ENCODE measurements around the gene KIF18A.
"Not testable (repeated sequence)": the region's sequence is repeated elsewhere in the genome, so short reads cannot be mapped to it uniquely, and the experiment has no call there.

The KIF18A gene

DNA sequence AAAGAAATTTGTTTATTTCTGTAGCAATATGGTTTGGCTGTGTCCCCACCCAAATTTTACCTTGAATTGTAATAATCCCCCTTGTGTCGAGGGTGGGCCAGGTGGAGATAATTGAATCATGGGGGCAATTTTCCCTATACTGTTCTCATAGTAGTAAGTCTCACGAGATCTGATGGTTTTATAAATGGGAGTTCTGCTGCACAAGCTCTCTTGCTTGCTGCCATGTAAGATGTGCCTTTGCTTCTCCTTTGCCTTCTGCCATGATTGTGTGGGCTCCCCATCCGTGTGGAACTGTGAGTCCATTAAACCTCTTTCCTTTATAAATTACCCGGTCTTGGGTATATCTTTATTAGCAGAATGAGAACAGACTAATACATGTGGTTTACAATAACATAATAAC lies 28.2 kb upstream of the KIF18A start:
- not testable (repeated sequence) for H3K9ac ChIP-seq (ENCODE audit: low read length); H3K27me3 ChIP-seq (ENCODE audit: control insufficient read depth, insufficient read depth, low read length); H3K4me3 ChIP-seq (ENCODE audit: low read depth, low read length); H3K27ac ChIP-seq (ENCODE audit: low read depth, low read length)
- Histone ChIP-seq H3K9me3 (ENCODE audit: control insufficient read depth, insufficient read depth, low read depth, low read length) (peaks cover 63% of the 10 kb centered on the region), H3K4me1 (ENCODE audit: control insufficient read depth, insufficient read depth, low read length) (peaks cover 15% of the 10 kb centered on the region), H3K36me3 (ENCODE audit: control insufficient read depth, insufficient read depth, low read length) (peaks cover 36% of the 10 kb centered on the region)

DNA sequence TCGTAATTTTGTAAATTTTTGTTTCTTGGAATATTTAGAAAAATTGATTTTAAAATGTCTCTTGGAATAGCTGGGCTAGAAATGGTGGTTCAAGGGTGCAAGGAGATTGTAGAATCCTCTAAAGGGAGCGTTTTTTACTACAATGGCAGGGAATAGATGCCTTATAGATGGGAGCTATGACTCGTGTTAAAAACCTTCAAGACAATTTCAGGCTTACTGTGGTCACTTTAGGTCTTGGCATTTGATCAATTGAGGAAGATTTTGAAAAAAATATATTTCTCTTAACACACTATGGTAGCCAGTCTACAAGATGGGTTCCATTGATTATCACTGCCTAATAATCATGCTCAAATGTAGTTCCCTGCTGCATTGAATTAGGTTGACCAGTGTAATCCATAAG lies 25.2 kb upstream of the KIF18A start:
- Histone ChIP-seq H3K27ac (ENCODE audit: low read depth, low read length) (no peak overlapping the region), H3K4me1 (ENCODE audit: control insufficient read depth, insufficient read depth, low read length) (no peaks in the 10 kb centered on the region; the same call in 1 of the 2 replicates), H3K4me3 (ENCODE audit: low read depth, low read length) (no peak overlapping the region), H3K9me3 (ENCODE audit: control insufficient read depth, insufficient read depth, low read depth, low read length) (peaks cover 35% of the 10 kb centered on the region), H3K9ac (ENCODE audit: low read length) (no peak overlapping the region), H3K36me3 (ENCODE audit: control insufficient read depth, insufficient read depth, low read length) (peaks cover 29% of the 10 kb centered on the region), H3K27me3 (ENCODE audit: control insufficient read depth, insufficient read depth, low read length) (no peaks in the 10 kb centered on the region)

GRCh38 chr11:28132548-28132947 lies 24.6 kb upstream of the KIF18A start:
- no peak overlapping the region for H3K4me3 ChIP-seq (ENCODE audit: low read depth, low read length)
- H3K36me3 ChIP-seq (ENCODE audit: control insufficient read depth, insufficient read depth, low read length) = peaks cover 27% of the 10 kb centered on the region
- H3K9me3 ChIP-seq (ENCODE audit: control insufficient read depth, insufficient read depth, low read depth, low read length) = peaks cover 29% of the 10 kb centered on the region
- no peaks in the 10 kb centered on the region; the same call in 1 of the 2 replicates for H3K4me1 ChIP-seq (ENCODE audit: control insufficient read depth, insufficient read depth, low read length)
- no peaks in the 10 kb centered on the region for H3K27me3 ChIP-seq (ENCODE audit: control insufficient read depth, insufficient read depth, low read length)
- no peak overlapping the region for H3K27ac ChIP-seq (ENCODE audit: low read depth, low read length)
- no peak overlapping the region for H3K9ac ChIP-seq (ENCODE audit: low read length)

DNA sequence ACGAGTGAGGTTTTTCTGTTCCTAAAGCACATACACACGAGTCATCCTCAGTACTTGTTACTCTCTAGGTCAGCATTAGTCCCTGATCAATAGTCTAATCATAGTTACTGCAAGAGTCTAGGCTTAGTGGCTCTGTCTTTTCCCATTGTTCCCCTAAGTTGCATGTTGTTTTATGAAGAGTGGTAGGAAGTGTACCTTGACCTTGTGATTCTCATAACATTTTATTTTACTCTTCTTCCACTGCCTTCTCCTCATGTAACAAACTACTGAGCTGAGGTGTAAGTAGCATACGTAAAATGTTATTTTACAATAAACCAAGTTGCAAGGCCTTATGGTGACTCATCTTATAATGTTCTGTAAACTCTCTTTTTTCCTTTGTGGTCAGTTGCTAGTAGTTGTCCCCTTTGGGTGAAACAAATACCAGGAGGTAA lies 15.2 kb upstream of the KIF18A start:
- Histone ChIP-seq H3K9me3 (ENCODE audit: control insufficient read depth, insufficient read depth, low read depth, low read length) (no peaks in the 10 kb centered on the region), H3K4me1 (ENCODE audit: control insufficient read depth, insufficient read depth, low read length) (no peaks in the 10 kb centered on the region; the same call in 1 of the 2 replicates), H3K27me3 (ENCODE audit: control insufficient read depth, insufficient read depth, low read length) (no peaks in the 10 kb centered on the region), H3K27ac (ENCODE audit: low read depth, low read length) (no peak overlapping the region), H3K36me3 (ENCODE audit: control insufficient read depth, insufficient read depth, low read length) (peaks cover 5% of the 10 kb centered on the region; the same call in 1 of the 2 replicates), H3K9ac (ENCODE audit: low read length) (no peak overlapping the region), H3K4me3 (ENCODE audit: low read depth, low read length) (no peak overlapping the region)

- Histone ChIP-seq H3K36me3 (ENCODE audit: control insufficient read depth, insufficient read depth, low read length) (peaks cover 14% of the 10 kb centered on the region), H3K27ac (ENCODE audit: low read depth, low read length) (no peak overlapping the region), H3K9me3 (ENCODE audit: control insufficient read depth, insufficient read depth, low read depth, low read length) (no peaks in the 10 kb centered on the region), H3K4me3 (ENCODE audit: low read depth, low read length) (no peak overlapping the region), H3K27me3 (ENCODE audit: control insufficient read depth, insufficient read depth, low read length) (no peaks in the 10 kb centered on the region), H3K4me1 (ENCODE audit: control insufficient read depth, insufficient read depth, low read length) (no peaks in the 10 kb centered on the region), H3K9ac (ENCODE audit: low read length) (no peak overlapping the region)
These were observed 9.8 kb upstream of the KIF18A start for GRCh38 chr11:28117712-28118111.

GRCh38 chr11:28114731-28115130 lies 6.8 kb upstream of the KIF18A start:
- Histone ChIP-seq H3K27me3 (ENCODE audit: control insufficient read depth, insufficient read depth, low read length) (no peaks in the 10 kb centered on the region), H3K27ac (ENCODE audit: low read depth, low read length) (no peak overlapping the region), H3K9ac (ENCODE audit: low read length) (no peak overlapping the region), H3K4me3 (ENCODE audit: low read depth, low read length) (no peak overlapping the region), H3K9me3 (ENCODE audit: control insufficient read depth, insufficient read depth, low read depth, low read length) (no peaks in the 10 kb centered on the region), H3K4me1 (ENCODE audit: control insufficient read depth, insufficient read depth, low read length) (peaks cover 2% of the 10 kb centered on the region; the same call in 1 of the 2 replicates), H3K36me3 (ENCODE audit: control insufficient read depth, insufficient read depth, low read length) (peaks cover 14% of the 10 kb centered on the region)

DNA sequence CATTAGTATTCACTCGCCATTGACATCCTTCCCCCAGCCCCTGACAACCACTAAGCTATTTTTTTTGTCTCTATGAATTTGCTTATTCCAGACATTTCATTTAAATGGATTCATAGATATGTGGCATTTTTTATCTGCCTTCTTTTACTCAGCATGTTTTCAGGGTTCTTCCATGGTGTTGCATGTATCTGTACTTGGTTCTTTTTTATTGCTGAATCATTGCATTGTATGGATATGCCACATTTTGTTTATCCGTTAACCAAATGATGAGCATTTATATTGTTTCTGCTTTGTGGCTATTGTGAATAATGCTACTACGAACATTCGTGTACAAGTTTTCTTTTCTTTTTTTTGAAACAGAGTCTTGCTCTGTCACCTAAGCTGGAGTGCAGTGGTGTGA lies 6.2 kb upstream of the KIF18A start:
- Histone ChIP-seq H3K36me3 (ENCODE audit: control insufficient read depth, insufficient read depth, low read length) (peaks cover 14% of the 10 kb centered on the region), H3K27ac (ENCODE audit: low read depth, low read length) (no peak overlapping the region), H3K27me3 (ENCODE audit: control insufficient read depth, insufficient read depth, low read length) (no peaks in the 10 kb centered on the region), H3K9ac (ENCODE audit: low read length) (no peak overlapping the region), H3K4me3 (ENCODE audit: low read depth, low read length) (no peak overlapping the region), H3K4me1 (ENCODE audit: control insufficient read depth, insufficient read depth, low read length) (peaks cover 4% of the 10 kb centered on the region; the same call in 1 of the 2 replicates), H3K9me3 (ENCODE audit: control insufficient read depth, insufficient read depth, low read depth, low read length) (no peaks in the 10 kb centered on the region)

GRCh38 chr11:28110821-28111200 lies 2.9 kb upstream of the KIF18A start:
- peak overlapping the region; percentile 92 for H3K4me3 ChIP-seq (ENCODE audit: low read depth, low read length)
- H3K9me3 ChIP-seq (ENCODE audit: control insufficient read depth, insufficient read depth, low read depth, low read length) = no peaks in the 10 kb centered on the region
- H3K4me1 ChIP-seq (ENCODE audit: control insufficient read depth, insufficient read depth, low read length) = peaks cover 7% of the 10 kb centered on the region; the same call in 1 of the 2 replicates
- peak overlapping the region; percentile 89 for H3K9ac ChIP-seq (ENCODE audit: low read length)
- peak overlapping the region; percentile 69; the same call in 1 of the 2 replicates for H3K27ac ChIP-seq (ENCODE audit: low read depth, low read length)
- H3K36me3 ChIP-seq (ENCODE audit: control insufficient read depth, insufficient read depth, low read length) = peaks cover 12% of the 10 kb centered on the region
- no peaks in the 10 kb centered on the region for H3K27me3 ChIP-seq (ENCODE audit: control insufficient read depth, insufficient read depth, low read length)

GRCh38 chr11:28110108-28110820 lies 2.3 kb upstream of the KIF18A start:
- Histone ChIP-seq H3K27me3 (ENCODE audit: control insufficient read depth, insufficient read depth, low read length) (no peaks in the 10 kb centered on the region), H3K36me3 (ENCODE audit: control insufficient read depth, insufficient read depth, low read length) (peaks cover 9% of the 10 kb centered on the region), H3K4me1 (ENCODE audit: control insufficient read depth, insufficient read depth, low read length) (peaks cover 7% of the 10 kb centered on the region; the same call in 1 of the 2 replicates), H3K27ac (ENCODE audit: low read depth, low read length) (peak overlapping the region; percentile 69), H3K9ac (ENCODE audit: low read length) (peak overlapping the region; percentile 89), H3K9me3 (ENCODE audit: control insufficient read depth, insufficient read depth, low read depth, low read length) (no peaks in the 10 kb centered on the region), H3K4me3 (ENCODE audit: low read depth, low read length) (peak overlapping the region; percentile 92)

DNA sequence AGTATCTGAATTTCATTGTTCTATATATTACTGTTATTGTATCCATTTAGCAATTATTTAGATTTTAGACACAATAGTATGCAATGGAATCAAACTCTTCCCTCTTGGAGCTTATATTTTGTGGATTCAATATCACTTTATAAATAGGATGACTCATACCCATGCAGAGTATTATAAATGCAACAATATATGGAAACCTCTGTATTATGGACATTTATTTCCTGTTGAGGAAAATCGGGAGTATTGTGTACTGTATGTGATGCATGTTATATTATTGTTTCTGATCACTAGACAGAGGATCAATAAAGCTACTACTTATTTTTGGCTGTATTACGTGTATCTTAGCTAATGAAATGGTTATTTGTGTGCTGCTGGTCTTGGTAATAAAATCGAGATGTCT lies 1.0 kb upstream of the KIF18A start:
- H3K27me3 ChIP-seq (ENCODE audit: control insufficient read depth, insufficient read depth, low read length) = no peaks in the 10 kb centered on the region
- H3K9me3 ChIP-seq (ENCODE audit: control insufficient read depth, insufficient read depth, low read depth, low read length) = no peaks in the 10 kb centered on the region
- H3K9ac ChIP-seq (ENCODE audit: low read length) = no peak overlapping the region
- peaks cover 10% of the 10 kb centered on the region for H3K4me1 ChIP-seq (ENCODE audit: control insufficient read depth, insufficient read depth, low read length)
- peaks cover 2% of the 10 kb centered on the region for H3K36me3 ChIP-seq (ENCODE audit: control insufficient read depth, insufficient read depth, low read length)
- peak overlapping the region; percentile 29; the same call in 1 of the 2 replicates for H3K27ac ChIP-seq (ENCODE audit: low read depth, low read length)
- H3K4me3 ChIP-seq (ENCODE audit: low read depth, low read length) = peak overlapping the region; percentile 63

- Histone ChIP-seq H3K27me3 (ENCODE audit: control insufficient read depth, insufficient read depth, low read length) (no peaks in the 10 kb centered on the region), H3K36me3 (ENCODE audit: control insufficient read depth, insufficient read depth, low read length) (no peaks in the 10 kb centered on the region), H3K27ac (ENCODE audit: low read depth, low read length) (peak overlapping the region; percentile 59), H3K9ac (ENCODE audit: low read length) (peak overlapping the region; percentile 90), H3K4me1 (ENCODE audit: control insufficient read depth, insufficient read depth, low read length) (peaks cover 10% of the 10 kb centered on the region), H3K4me3 (ENCODE audit: low read depth, low read length) (peak overlapping the region; percentile 96), H3K9me3 (ENCODE audit: control insufficient read depth, insufficient read depth, low read depth, low read length) (no peaks in the 10 kb centered on the region)
These were observed 686 bp downstream of the KIF18A start for GRCh38 chr11:28107191-28107749.

Measured in HUES6 (cell line).